Upper lobe of right lung (tissue), 1 donor: ENCODE results near the gene TAX1BP1. TPM values are rescaled to one million over a fixed set of nuclear protein-coding genes. Genes with fewer than 3 reads are reported as not detected.

Source experiments
- ATAC-seq: fragments of 200-7000 bp; cut with Tn5 transposase; one replicate; pipeline ENCODE4 v1.9.1; 2020; ENCODE audit warnings: mild to moderate bottlenecking, moderate library complexity
- DNase-seq: peaks from one replicate; pipeline ENCODE4 v3.0.0-alpha.2; 2020
- H3K27ac ChIP-seq: fragments of 200-600 bp; one replicate; pipeline ENCODE4 v1.8.0; 2022
- H3K27me3 ChIP-seq: fragments of 200-600 bp; one replicate; pipeline ENCODE4 v1.8.0; 2022; ENCODE audit warnings: mild to moderate bottlenecking
- H3K36me3 ChIP-seq: fragments of 200-600 bp; one replicate; pipeline ENCODE4 v1.8.0; 2022
- H3K4me1 ChIP-seq: fragments of 200-600 bp; one replicate; pipeline ENCODE4 v1.8.0; 2022
- H3K4me3 ChIP-seq: fragments of 200-600 bp; one replicate; pipeline ENCODE4 v1.8.0; 2022; ENCODE audit warnings: mild to moderate bottlenecking
- H3K9me3 ChIP-seq: fragments of 200-600 bp; one replicate; pipeline ENCODE4 v1.8.0; 2022
- CTCF ChIP-seq: fragments of 200-600 bp; IDR thresholded peaks from one replicate; pipeline ENCODE4 v1.8.0; 2022; ENCODE audit warnings: antibody characterized with exemption
- intact Hi-C: fragments of 100-400 bp; cut with DNase I; formaldehyde crosslinking; loops from one replicate; pipeline ENCODE4 v1.11.0; 2022
- total RNA-seq: library from RNA; stranded (reverse); fragmentation: NEBNext Ultra II Directional; extraction: Animal tissue kit (Norgen Biotek cat#: 25700); gene quantifications from one replicate; pipeline ENCODE4 v1.2.1, GENCODE V29; 2021
- donor health status: DM: no; HTN: yes; CAD: no; lungs with severe emphysema.

The TAX1BP1 gene
- total RNA-seq, 1 donor from 2014 or later, result 109 TPM

GRCh38 chr7:27822245-27822644 is 82.3 kb downstream of the TAX1BP1 start:
- Histone ChIP-seq H3K27me3 (no peaks in the 10 kb centered on the region), H3K36me3 (peaks cover 48% of the 10 kb centered on the region), H3K4me1 (no peaks in the 10 kb centered on the region), H3K4me3 (no peak overlapping the region), H3K27ac (no peak overlapping the region), H3K9me3 (no peaks in the 10 kb centered on the region)
- TF ChIP-seq CTCF, result no peak
- intact Hi-C loops, result no loop called here
- no peak for DNase-seq
- ATAC-seq, result no peak

- Histone ChIP-seq H3K9me3 (no peaks in the 10 kb centered on the region), H3K4me3 (no peak overlapping the region), H3K27me3 (no peaks in the 10 kb centered on the region), H3K36me3 (peaks cover 40% of the 10 kb centered on the region), H3K27ac (no peak overlapping the region), H3K4me1 (no peaks in the 10 kb centered on the region)
- intact Hi-C loops, result no loop called here
- ATAC-seq, result no peak
- DNase-seq, result no peak
- TF ChIP-seq CTCF, result no peak
Observed at GRCh38 chr7:27825891-27826290, 85.9 kb downstream of the TAX1BP1 start.

GRCh38 chr7:27826357-27826756 is 86.4 kb downstream of the TAX1BP1 start:
- no peaks in the 10 kb centered on the region for H3K4me1 ChIP-seq
- no peak overlapping the region for H3K27ac ChIP-seq
- TF ChIP-seq CTCF, result no peak
- peaks cover 40% of the 10 kb centered on the region for H3K36me3 ChIP-seq
- no peak for ATAC-seq
- H3K27me3 ChIP-seq, result no peaks in the 10 kb centered on the region
- intact Hi-C loops, result no loop called here
- H3K4me3 ChIP-seq, result no peak overlapping the region
- H3K9me3 ChIP-seq, result no peaks in the 10 kb centered on the region
- DNase-seq, result no peak

- no peak overlapping the region for H3K4me3 ChIP-seq
- peak; percentile 8 for ATAC-seq
- H3K36me3 ChIP-seq, result peaks cover 30% of the 10 kb centered on the region
- DNase-seq, result no peak
- no peaks in the 10 kb centered on the region for H3K9me3 ChIP-seq
- TF ChIP-seq CTCF, result no peak
- H3K4me1 ChIP-seq, result no peaks in the 10 kb centered on the region
- intact Hi-C loops, result no loop called here
- H3K27me3 ChIP-seq, result no peaks in the 10 kb centered on the region
- H3K27ac ChIP-seq, result no peak overlapping the region
Observed at GRCh38 chr7:27834179-27834921, 94.4 kb downstream of the TAX1BP1 start.

GRCh38 chr7:27835376-27835775 is 95.4 kb downstream of the TAX1BP1 start:
- no peaks in the 10 kb centered on the region for H3K27me3 ChIP-seq
- no peak for ATAC-seq
- no peak overlapping the region for H3K27ac ChIP-seq
- no peaks in the 10 kb centered on the region for H3K4me1 ChIP-seq
- intact Hi-C loops, result no loop called here
- H3K36me3 ChIP-seq, result peaks cover 35% of the 10 kb centered on the region
- TF ChIP-seq CTCF, result no peak
- H3K4me3 ChIP-seq, result no peak overlapping the region
- no peak for DNase-seq
- H3K9me3 ChIP-seq, result no peaks in the 10 kb centered on the region

- Histone ChIP-seq H3K27ac (no peak overlapping the region), H3K9me3 (no peaks in the 10 kb centered on the region), H3K4me3 (no peak overlapping the region), H3K36me3 (peaks cover 37% of the 10 kb centered on the region), H3K4me1 (no peaks in the 10 kb centered on the region), H3K27me3 (no peaks in the 10 kb centered on the region)
- ATAC-seq (no peak), DNase-seq (no peak)
- intact Hi-C loops, result no loop called here
- TF ChIP-seq CTCF, result no peak
Observed at GRCh38 chr7:27836536-27836935, 96.6 kb downstream of the TAX1BP1 start.
